ENCODE measurements around the gene SGF29. TPM values are rescaled to one million over a fixed set of nuclear protein-coding genes. Genes with fewer than 3 reads are reported as not detected.

The SGF29 gene
- total and polyA plus RNA-seq, 2 of the 8 experiments (the other 6 are each of a cell fraction or from before 2014, with no cell fraction given), result 3.1 to 22.7 TPM

DNA sequence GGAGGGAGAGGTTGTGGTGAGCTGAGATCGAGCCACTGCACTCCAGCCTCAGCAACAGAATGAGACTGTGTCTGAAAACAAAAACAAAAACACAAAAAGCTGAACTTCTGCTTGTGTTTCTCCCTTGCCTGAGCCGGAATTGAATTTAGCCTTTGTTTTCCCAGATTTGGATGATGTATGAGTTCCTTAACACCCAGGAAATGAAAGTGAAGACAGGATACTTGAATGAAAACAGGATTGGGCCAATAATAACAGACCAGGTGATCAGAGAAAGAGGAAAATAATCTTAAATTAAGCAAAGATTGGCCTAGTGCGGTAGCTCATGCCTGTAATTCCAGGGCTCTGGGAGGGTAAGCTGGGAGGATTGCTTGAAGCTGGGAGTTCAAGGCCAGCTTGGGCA is 13.4 kb upstream of the SGF29 start:
- Histone ChIP-seq H2BK15ac (ENCODE audit: low read length) (no peak overlapping the region), H4K91ac (replicated peaks; ENCODE audit: insufficient read length, low read length) (no peak overlapping the region), H3K79me1 (ENCODE audit: low read depth, low read length) (no peaks in the 10 kb centered on the region), H3K36me3 (ENCODE audit: control insufficient read depth in 2 of 4, insufficient read depth in 4 of 4, low read length in 3 of 4) (no peaks in the 10 kb centered on the region), H3K4ac (replicated peaks; ENCODE audit: insufficient read length, low read depth, low read length) (no peak overlapping the region), H4K20me1 (replicated peaks in 1 of 2; ENCODE audit: control insufficient read depth in 1 of 2, insufficient read depth in 2 of 2, low read length in 2 of 2) (no peaks in the 10 kb centered on the region), H3K4me2 (ENCODE audit: insufficient read depth in 1 of 2, low read depth in 2 of 2, low read length in 2 of 2) (no peak overlapping the region), H2AK5ac (ENCODE audit: low read depth, low read length) (no peak overlapping the region), H3K18ac (ENCODE audit: extremely low read depth, low read length) (no peak overlapping the region), H3K23me2 (ENCODE audit: low read depth, low read length) (no peaks in the 10 kb centered on the region), H3K9ac (replicated peaks in 1 of 4; ENCODE audit: extremely low read depth in 1 of 4, low read depth in 3 of 4, low read length in 3 of 4) (no peak overlapping the region), H3K14ac (ENCODE audit: insufficient read length) (no peak overlapping the region), H4K8ac (ENCODE audit: extremely low read depth, insufficient read depth, low read length) (no peak overlapping the region), H3K27ac (ENCODE audit: low read depth, low read length) (no peak overlapping the region), H3K4me3 (ENCODE audit: extremely low read depth in 1 of 4, insufficient read depth in 2 of 4, low read depth in 3 of 4, low read length in 4 of 4) (no peak overlapping the region), H3K27me3 (replicated peaks in 1 of 4; ENCODE audit: control insufficient read depth in 3 of 4, extremely low read depth in 1 of 4, insufficient read depth in 3 of 4, low read length in 3 of 4) (no peaks in the 10 kb centered on the region), H3K4me1 (replicated peaks in 1 of 4; ENCODE audit: control insufficient read depth in 3 of 4, insufficient read depth in 4 of 4, low read length in 3 of 4) (peaks cover 0 to 4% (median 1%) of the 10 kb centered on the region in 4 experiments; a peak in 2 of 7 replicates), H4K5ac (ENCODE audit: insufficient read length, low read depth, low read length) (no peak overlapping the region), H3K9me3 (ENCODE audit: insufficient read depth in 2 of 2, low read depth in 1 of 2, low read length in 1 of 2) (no peaks in the 10 kb centered on the region), H2BK20ac (ENCODE audit: low read length) (no peak overlapping the region), H3K79me2 (ENCODE audit: control insufficient read depth in 1 of 2, insufficient read depth in 2 of 2, low read length in 2 of 2) (no peaks in the 10 kb centered on the region), H2AFZ (ENCODE audit: low read length) (no peak overlapping the region), H2BK5ac (ENCODE audit: low read depth, low read length) (no peak overlapping the region), H2BK120ac (replicated peaks; ENCODE audit: low read depth, low read length) (no peak overlapping the region), H2BK12ac (ENCODE audit: low read depth, low read length) (no peak overlapping the region), H3K23ac (ENCODE audit: insufficient read length) (no peak overlapping the region), H3K56ac (replicated peaks; ENCODE audit: insufficient read length, low read depth, low read length) (no peak overlapping the region)
- CTCF ChIA-PET (ENCODE audit: partially characterized antibody), result no interaction called here
- FAIRE-seq (no peak), DNase-seq (ENCODE audit: low read depth in 1 of 2, low spot score in 2 of 2) (no peak)
- 87% methylated on average over 3 of the region's 3 CpGs; no CpG with 5 or more reads in 1 of the 2 experiments for WGBS, 2 experiments (ENCODE audit: extremely low coverage in 1 of 2, insufficient coverage in 1 of 2, insufficient read length in 1 of 2, insufficient replicate concordance in 2 of 2, low coverage in 1 of 2, low lambda C conversion rate in 2 of 2, missing lambda C conversion rate in 1 of 2)
- POLR2A ChIA-PET (ENCODE audit: partially characterized antibody), result no interaction called here
- TF ChIP-seq BCL11A (IDR thresholded peaks at IDR 0.05; ENCODE audit: low read depth in 2 of 2, low read length in 2 of 2) (no peak), SP4 (IDR thresholded peaks at IDR 0.05; ENCODE audit: low read length) (no peak), SAP30 (IDR thresholded peaks at IDR 0.05; ENCODE audit: insufficient read depth, insufficient replicate concordance, low read length) (no peak), HDAC6 (IDR thresholded peaks at IDR 0.05; ENCODE audit: low read depth, low read length) (no peak), NANOG (IDR thresholded peaks at IDR 0.05; ENCODE audit: insufficient read depth, low read depth, low read length, poor library complexity, severe bottlenecking) (no peak), MAFK (IDR thresholded peaks at IDR 0.05; ENCODE audit: low read depth, low read length) (no peak), KDM4A (IDR thresholded peaks at IDR 0.05; ENCODE audit: low read depth, low read length, severe bottlenecking) (no peak), CHD2 (IDR thresholded peaks at IDR 0.05; ENCODE audit: low read length) (no peak), TEAD4 (IDR thresholded peaks at IDR 0.05; ENCODE audit: low read depth, low read length) (no peak), TBP (IDR thresholded peaks at IDR 0.05; ENCODE audit: low read depth, low read length) (no peak), HDAC2 (IDR thresholded peaks at IDR 0.05; ENCODE audit: borderline replicate concordance in 1 of 2, low read depth in 2 of 2, low read length in 2 of 2) (no peak)
- TF ChIP-seq, protein P1, sequence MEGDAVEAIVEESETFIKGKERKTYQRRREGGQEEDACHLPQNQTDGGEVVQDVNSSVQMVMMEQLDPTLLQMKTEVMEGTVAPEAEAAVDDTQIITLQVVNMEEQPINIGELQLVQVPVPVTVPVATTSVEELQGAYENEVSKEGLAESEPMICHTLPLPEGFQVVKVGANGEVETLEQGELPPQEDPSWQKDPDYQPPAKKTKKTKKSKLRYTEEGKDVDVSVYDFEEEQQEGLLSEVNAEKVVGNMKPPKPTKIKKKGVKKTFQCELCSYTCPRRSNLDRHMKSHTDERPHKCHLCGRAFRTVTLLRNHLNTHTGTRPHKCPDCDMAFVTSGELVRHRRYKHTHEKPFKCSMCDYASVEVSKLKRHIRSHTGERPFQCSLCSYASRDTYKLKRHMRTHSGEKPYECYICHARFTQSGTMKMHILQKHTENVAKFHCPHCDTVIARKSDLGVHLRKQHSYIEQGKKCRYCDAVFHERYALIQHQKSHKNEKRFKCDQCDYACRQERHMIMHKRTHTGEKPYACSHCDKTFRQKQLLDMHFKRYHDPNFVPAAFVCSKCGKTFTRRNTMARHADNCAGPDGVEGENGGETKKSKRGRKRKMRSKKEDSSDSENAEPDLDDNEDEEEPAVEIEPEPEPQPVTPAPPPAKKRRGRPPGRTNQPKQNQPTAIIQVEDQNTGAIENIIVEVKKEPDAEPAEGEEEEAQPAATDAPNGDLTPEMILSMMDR (IDR thresholded peaks at IDR 0.05; ENCODE audit: control extremely low read depth in 1 of 3, insufficient read depth in 1 of 3, low read depth in 1 of 3, low read length in 3 of 3), result no peak

Data from H1 (cell line).